Testis (tissue), 2 donors: Measurements from ENCODE around the gene BUD31.

ENCODE experiments used
- CTCF ChIP-seq, 3 experiments: fragments of 450-650 bp in 2 of 3; fragments of 200-600 bp in 1 of 3; sonication (generic) in 1 of 3; IDR thresholded peaks; one replicate each; pipeline ENCODE4 v1.5.1; 2016 to 2019; ENCODE audit warnings: antibody characterized with exemption in 3 of 3, mild to moderate bottlenecking in 2 of 3, moderate library complexity in 1 of 3
- POLR2A ChIP-seq: fragments of 450-650 bp; IDR thresholded peaks from one replicate; pipeline ENCODE4 v1.6.1; 2017; ENCODE audit warnings: antibody characterized with exemption, mild to moderate bottlenecking, moderate library complexity

- TF ChIP-seq CTCF (IDR thresholded peaks at IDR 0.05) (no peak), POLR2A (no peak)
These were observed 27.1 kb upstream of the BUD31 start for GRCh38 chr7:99381664-99382075.
